ENCODE measurements around the gene HNRNPAB.
"Not testable (repeated sequence)": the region's sequence is repeated elsewhere in the genome, so short reads cannot be mapped to it uniquely, and the experiment has no call there.

HNRNPAB gene

DNA sequence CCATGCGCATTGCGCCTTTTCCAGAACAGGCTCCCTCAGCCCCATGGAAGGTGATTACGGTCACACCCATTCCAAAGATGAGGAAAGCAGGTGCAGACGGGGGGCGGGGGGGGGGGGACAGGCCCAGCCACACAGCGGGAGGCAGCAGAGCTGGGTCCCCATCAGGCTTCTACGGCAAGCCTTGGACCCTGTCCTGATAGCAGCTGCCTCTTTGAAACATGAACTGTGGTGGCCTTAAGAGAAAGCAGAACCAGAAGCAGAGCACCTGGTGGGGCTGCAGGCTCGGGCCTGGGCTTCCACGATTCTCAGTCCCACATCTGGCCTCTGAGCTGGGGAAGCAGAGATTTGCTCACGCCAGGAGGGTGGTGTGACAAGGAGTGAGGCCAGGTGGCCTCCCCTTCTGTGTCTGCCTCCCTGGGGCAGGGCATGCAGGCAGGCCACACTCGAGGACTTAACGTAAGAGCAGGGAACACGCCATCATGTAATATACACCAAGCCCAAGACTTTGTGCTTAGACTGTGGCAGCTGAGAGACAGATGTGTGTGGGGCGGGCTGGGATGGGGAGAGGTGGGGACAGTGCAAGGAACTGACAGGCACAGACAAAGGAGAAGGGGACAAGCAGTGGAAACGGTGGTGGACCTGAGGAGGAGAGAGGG lies 42.4 kb downstream of the HNRNPAB start:
- no peak for DNase-seq (ENCODE audit: low read depth)
- TF ChIP-seq, protein P1, sequence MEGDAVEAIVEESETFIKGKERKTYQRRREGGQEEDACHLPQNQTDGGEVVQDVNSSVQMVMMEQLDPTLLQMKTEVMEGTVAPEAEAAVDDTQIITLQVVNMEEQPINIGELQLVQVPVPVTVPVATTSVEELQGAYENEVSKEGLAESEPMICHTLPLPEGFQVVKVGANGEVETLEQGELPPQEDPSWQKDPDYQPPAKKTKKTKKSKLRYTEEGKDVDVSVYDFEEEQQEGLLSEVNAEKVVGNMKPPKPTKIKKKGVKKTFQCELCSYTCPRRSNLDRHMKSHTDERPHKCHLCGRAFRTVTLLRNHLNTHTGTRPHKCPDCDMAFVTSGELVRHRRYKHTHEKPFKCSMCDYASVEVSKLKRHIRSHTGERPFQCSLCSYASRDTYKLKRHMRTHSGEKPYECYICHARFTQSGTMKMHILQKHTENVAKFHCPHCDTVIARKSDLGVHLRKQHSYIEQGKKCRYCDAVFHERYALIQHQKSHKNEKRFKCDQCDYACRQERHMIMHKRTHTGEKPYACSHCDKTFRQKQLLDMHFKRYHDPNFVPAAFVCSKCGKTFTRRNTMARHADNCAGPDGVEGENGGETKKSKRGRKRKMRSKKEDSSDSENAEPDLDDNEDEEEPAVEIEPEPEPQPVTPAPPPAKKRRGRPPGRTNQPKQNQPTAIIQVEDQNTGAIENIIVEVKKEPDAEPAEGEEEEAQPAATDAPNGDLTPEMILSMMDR (IDR thresholded peaks at IDR 0.05; ENCODE audit: control insufficient read depth, insufficient read depth, low read depth, low read length, missing control alignments), result no peak
- H3K4me3 ChIP-seq (ENCODE audit: control insufficient read depth, low read depth, low read length), result no peak overlapping the region

GRCh38 chr5:178247481-178248456 lies 43.4 kb downstream of the HNRNPAB start:
- TF ChIP-seq, protein P1 (IDR thresholded peaks at IDR 0.05; ENCODE audit: control insufficient read depth, insufficient read depth, low read depth, low read length, missing control alignments), result no peak
- DNase-seq (ENCODE audit: low read depth), result no peak
- no peak overlapping the region for H3K4me3 ChIP-seq (ENCODE audit: control insufficient read depth, low read depth, low read length)

- DNase-seq (ENCODE audit: low read depth), result no peak
- TF ChIP-seq, protein P1 (IDR thresholded peaks at IDR 0.05; ENCODE audit: control insufficient read depth, insufficient read depth, low read depth, low read length, missing control alignments), result no peak
Measured at GRCh38 chr5:178248750-178249149, 44.4 kb downstream of the HNRNPAB start.

GRCh38 chr5:178249191-178249989 lies 45.1 kb downstream of the HNRNPAB start:
- H3K4me3 ChIP-seq (ENCODE audit: control insufficient read depth, low read depth, low read length), result no peak overlapping the region
- TF ChIP-seq, protein P1 (IDR thresholded peaks at IDR 0.05; ENCODE audit: control insufficient read depth, insufficient read depth, low read depth, low read length, missing control alignments), result no peak
- peak; percentile 79 for DNase-seq (ENCODE audit: low read depth)

More at GRCh38 chr5:178248750-178249149, 44.4 kb downstream of the HNRNPAB start:
- H3K4me3 ChIP-seq (ENCODE audit: control insufficient read depth, low read depth, low read length), result no peak overlapping the region

- no peak overlapping the region for H3K4me3 ChIP-seq (ENCODE audit: control insufficient read depth, low read depth, low read length)
- TF ChIP-seq, protein P1 (IDR thresholded peaks at IDR 0.05; ENCODE audit: control insufficient read depth, insufficient read depth, low read depth, low read length, missing control alignments), result no peak
Measured at GRCh38 chr5:178250263-178250662, 45.9 kb downstream of the HNRNPAB start.

GRCh38 chr5:178252258-178252657 lies 47.9 kb downstream of the HNRNPAB start:
- no peak for DNase-seq (ENCODE audit: low read depth)
- TF ChIP-seq, protein P1 (IDR thresholded peaks at IDR 0.05; ENCODE audit: control insufficient read depth, insufficient read depth, low read depth, low read length, missing control alignments), result no peak

More at GRCh38 chr5:178250263-178250662, 45.9 kb downstream of the HNRNPAB start:
- no peak for DNase-seq (ENCODE audit: low read depth)

DNA sequence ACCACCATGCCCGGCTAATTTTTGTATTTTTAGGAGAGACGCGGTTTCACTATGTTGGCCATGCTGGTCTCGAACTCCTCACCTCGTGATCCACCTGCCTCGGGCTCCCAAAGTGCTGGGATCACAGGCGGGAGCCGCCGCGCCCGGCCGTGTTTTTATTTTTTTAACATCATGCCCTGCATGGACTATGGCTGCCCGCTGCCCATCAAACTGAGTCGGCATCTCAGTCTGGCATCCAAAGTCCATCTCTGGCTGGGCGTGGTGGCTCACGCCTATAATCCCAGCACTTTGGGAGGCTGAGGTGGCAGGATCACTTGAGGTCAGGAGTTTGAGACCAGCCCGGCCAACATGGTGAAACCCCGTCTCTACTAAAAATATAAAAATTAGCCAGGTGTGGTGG lies 49.3 kb downstream of the HNRNPAB start:
- not testable (repeated sequence) for DNase-seq (ENCODE audit: low read depth); H3K4me3 ChIP-seq (ENCODE audit: control insufficient read depth, low read depth, low read length)

More at GRCh38 chr5:178252258-178252657, 47.9 kb downstream of the HNRNPAB start:
- H3K4me3 ChIP-seq (ENCODE audit: control insufficient read depth, low read depth, low read length), result no peak overlapping the region
